RCC 7860 (cell line): Measurements from ENCODE around the gene KIAA1217.
A peak's percentile ranks its signal among the peaks of the same experiment; 100 is the strongest.

Experiments used
- DNase-seq: peaks from one replicate; pipeline ENCODE4 v3.0.0-alpha.2; 2015; ENCODE audit warnings: low spot score
- FAIRE-seq: peaks from 2 replicates; lab custom pipeline; 2012; peaks lifted over from hg19 to GRCh38; lab: Jason Lieb, UNC

Gene KIAA1217

DNA sequence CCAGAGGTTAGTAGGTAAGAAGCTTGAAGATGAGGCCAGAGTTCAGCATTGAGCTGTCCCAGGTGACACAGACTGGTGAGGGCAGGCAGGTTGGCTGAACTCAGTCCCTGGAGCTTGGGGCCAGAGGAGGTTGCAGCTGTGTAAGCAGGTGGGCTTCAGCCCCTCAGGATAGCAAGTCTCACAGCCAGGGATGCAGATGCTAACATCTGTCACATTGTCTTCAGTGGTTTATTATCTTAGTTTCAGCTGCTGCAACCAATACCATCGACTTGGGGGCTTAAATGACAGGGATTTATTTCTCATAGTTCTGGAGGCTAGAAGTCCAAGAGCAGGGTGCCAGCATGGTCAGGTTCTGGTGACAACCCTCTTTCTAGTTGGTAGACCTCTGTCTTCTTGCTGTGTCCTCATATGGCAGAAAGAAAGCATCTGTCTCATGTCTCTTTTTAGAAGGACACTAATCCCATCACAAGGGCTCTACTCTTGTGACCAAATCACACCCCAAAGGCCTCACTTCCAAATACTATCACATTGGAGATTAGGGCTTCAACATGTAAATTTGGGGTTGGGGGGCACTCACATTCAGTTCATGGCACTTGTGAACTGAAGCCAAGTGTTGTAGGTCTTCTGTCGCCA is 146.2 kb downstream of the KIAA1217 start:
- DNase-seq (no peak), FAIRE-seq (no peak)

DNA sequence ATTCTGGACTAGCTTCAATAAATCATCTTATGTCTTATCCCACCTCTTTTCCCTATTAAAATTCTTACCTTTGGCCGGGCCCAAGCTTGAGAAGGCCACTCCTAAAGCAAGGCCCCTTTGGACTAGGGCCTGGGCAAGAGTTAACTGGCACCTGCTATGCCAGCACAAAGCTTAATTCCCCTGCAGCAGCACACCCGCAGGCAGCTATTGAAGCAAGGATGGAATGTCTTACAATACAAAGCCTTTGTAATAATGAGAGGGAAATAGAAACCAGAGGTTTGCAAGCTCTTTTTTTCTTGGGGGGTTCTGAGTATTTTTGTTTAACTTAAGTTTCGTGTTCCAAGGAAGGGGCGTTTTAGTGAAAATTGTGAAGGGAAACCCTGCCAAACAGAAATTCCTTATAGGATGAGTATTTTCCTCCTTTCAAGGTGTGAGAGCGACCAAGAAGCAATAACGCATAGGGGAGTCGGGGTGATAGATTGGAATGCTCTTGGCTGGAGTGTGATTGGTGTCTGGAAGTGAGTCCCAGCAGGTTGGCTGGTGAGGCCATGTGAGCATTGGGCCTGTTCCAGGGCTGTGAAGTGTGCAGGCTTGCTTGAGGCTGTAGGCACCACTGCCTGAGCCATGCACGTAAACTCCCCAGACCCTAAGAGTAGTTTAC is 148.5 kb downstream of the KIAA1217 start:
- DNase-seq (no peak), FAIRE-seq (no peak)

DNA sequence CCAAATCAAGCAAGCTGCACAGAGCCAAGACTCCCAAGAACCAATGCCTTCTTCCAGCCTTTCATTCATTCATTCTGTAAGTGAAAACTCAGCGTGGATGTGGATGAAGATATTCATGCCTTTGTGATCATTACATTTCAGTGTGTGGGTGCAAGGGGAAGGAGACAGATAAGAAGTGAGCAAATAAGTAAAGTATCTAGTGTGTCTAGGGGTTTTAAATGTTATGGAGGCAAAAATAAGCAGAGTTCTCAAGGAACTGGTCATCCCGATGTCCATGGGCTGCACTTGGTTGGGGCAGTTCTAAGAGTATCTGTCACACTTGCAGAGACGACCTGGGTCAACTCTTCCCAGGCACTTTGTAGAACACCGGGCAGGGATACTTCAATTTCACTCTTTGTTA is 149.1 kb downstream of the KIAA1217 start:
- FAIRE-seq (no peak), DNase-seq (no peak)

DNA sequence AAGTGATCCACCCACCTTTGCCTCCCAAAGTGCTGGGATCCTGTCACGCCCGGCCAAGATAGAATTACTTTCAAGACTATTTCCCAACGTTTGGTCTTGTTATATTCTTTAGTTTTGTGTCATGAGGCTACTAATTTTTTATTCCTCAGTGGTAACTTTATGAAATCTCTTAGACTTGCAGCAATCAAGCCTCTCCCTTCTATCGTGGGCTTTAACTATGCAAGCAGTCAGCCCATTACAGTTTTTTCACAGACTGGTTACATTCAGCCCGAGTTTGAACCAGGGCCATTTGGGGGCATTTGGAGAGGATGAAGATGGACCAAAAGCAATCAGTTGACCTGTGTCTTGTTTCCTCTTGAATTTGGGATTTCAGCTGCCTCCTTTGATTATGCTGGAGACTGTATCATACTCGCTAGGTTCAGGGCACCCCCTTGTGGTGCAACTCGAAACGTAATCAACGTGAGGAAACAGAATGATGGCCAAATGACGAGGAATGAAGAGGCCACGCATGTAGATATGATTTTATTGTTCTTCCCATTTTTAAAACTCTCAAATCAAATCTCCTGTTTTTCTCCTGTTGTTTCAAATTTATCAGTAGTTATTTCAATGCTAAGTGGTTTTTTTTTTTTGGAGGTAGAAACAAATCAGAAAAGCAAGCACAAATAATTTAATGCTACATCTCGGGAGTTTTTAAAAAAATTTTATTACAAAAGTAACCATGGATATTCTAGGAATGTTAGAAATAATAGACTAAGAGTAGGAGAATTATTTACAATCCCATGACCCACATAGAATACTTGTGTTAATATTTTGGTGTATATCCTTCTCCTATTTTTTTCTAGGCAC is 151.6 kb downstream of the KIAA1217 start:
- DNase-seq = peak; percentile 47
- peak; percentile 67 for FAIRE-seq

DNA sequence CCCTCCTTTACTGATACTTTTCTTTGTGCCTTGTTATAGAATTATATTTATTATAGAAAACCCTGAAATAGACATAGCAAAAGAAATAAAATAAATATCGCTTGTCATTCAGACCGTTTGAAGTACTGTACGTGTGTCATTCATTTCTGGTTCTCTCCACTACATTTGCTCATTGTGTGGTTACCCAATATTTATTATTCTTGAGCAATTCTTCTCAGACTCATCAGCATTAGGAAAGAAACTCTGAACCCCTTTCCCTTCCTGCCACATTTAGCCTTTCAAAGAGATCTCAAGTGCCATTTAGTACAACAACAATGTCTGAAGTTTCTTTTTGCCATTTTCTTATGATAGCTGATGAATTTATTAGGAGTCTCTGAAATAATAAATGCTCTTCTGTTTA is 154.1 kb downstream of the KIAA1217 start:
- DNase-seq = no peak
- no peak for FAIRE-seq

DNA sequence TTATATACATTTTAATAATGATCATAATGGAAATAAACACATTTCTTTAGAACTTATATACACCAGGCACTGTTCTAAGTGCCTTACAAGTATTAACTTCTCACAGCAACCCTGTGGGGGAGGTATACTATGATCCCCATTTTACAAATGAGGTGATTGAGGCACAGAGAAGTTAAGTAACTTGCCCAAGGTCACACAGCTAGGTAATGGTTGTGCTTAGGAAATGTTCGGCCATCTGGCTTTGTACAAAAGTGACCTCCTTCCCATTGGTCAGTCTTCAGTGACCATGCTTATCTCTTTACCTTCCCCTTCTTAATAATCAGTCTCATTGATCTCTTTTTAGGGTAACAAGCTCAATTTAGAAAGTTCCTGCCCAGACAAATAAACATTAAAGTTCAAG is 158.8 kb downstream of the KIAA1217 start:
- FAIRE-seq (no peak), DNase-seq (no peak)

DNA sequence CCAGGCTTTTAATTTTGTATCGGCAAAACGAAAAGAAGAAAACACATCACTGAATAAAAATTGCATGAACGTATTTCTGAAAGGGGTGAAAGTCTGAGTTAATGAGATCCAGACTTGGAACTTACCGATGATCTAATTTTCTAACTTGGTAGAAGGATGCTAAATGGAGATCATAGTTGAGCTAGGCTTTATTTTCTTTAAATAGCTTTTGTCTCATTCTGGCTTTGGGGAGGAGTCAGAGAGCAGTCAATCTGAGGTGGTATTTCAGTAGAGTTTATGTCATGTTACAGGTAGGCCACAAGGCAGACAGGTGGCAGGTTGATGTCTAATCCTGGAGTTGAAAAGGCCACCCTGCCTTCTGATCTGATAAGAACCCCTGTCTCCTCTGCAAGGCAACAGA is 161.9 kb downstream of the KIAA1217 start:
- no peak for DNase-seq
- no peak for FAIRE-seq

DNA sequence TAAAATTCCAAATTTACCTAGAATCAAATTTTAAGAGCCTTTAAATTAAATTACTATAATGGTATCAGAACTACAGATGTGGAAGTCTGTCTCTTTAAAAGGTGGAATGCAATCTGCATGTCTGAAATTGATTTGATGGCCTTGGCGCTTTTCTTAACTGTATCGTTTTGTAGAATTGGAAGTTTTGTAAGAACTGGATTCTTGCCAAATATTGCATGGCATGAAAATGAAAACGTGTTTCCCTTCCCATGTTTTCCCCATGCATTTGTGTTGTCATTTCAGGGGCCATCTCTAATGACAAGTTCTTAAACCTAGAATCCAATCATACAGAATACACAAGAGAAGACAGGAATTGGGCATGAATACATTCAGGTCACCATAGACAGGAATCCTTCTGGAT is 162.5 kb downstream of the KIAA1217 start:
- FAIRE-seq (no peak), DNase-seq (no peak)

DNA sequence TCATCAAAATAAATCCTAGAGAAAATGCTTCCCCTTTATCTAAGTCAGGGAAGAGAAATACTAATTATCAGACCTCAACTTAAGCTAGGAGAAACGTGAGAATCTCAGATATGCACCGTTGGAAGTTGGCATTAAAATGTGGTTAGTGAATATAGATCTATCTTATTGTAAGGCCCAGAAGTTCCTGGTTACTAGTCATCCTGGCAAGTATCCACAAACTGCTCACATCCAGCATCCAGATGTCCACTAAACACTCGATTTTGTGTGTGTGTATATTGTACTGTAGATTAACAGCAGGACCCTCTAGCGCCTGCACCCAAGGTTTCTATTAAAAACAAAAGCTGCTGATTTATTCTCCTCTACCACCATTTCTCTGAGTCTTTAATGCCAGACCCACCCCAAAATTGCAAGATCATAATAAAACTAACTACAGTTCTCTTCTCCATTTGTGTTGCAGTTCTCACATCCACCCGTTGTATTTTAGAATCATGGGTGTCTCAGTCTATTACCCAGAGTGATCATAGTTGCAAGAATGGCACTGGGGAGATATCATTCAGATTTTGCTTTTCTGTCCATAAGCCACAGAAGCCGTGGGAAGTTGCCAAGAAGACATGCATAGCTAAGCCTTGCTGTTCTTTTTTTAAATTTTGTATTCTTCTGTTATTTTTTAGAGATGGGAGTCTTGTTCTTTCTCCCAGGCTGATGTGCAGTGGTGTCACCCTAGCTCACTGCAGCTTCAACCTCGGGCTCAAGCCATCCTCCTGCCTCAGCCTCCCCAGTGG is 165.4 kb downstream of the KIAA1217 start:
- no peak for DNase-seq
- FAIRE-seq = no peak

DNA sequence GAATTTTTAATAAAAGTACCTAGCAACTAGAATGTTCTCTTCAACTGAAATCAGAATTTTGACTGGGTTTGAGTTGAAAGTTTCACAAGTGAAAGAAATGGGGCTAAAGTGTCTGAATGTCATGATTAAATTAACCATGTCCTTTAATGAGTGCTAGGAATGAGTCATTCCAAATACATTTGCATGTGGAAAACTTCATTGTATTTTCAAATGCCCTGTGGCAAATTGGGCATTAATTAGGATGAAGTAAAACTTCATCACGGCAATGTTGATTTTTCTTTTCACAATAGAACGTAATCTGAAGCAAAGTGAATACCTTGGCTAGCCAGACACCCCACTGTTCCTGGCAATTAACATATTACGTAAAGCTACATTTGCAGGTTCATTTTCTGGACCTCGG is 166.6 kb downstream of the KIAA1217 start:
- DNase-seq = no peak

DNA sequence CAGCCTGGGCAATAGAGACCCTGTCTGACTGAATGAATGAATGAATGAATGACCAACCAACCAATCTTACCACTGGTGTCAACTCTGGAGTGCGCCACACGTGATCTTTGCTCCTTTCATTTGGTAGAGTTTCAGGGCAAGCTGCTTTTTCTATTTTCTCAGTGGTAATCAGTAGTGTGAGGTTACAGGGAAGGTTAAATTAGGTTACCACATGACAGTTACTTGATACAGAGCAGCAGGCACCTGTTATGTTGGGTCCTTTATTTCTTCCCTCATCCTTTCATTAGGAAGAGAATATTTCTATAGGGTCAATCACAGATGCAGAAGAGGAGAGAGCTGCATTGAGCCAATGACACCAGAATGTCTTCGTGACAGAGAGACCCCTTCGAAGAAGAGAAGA is 167.8 kb downstream of the KIAA1217 start:
- DNase-seq = no peak
- no peak for FAIRE-seq

More for the DNA sequence above, 166.6 kb downstream of the KIAA1217 start:
- FAIRE-seq = no peak

DNA sequence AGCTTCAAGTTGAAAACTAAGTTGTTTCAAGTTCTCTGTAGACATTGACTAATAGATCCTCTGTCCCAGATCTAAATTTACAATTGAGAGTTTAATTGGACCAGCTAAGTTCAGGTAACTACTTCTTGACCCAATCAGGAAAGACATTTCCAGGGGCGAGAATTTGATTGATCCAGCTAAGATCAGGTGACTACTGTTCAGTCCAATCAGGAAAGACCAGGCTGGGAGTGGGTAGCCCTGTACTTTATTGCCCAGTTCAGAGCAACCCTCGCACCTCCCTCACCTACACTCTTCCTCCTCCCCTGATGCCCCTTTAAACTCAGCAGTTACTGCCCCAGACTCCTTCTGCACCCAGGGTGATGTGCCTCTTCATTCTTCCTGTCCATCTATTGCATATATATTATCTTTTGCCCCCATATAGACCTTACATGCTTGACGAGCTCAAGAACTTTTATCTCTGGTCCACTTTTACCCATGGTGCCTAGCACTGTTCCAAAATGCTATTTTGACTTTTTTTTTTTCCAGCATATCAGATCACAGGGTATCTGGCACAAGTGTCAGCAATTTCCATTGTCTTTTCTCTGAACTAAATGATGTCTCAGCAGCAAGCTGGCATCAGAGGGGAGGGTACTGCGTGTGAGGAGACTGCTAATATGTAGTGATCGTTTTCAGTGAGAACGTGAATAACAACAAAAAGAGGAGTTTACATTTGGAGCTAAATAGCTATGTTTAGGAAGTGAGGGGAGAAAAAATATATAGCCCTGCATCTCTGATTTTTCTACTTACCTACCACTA is 169.4 kb downstream of the KIAA1217 start:
- DNase-seq (no peak), FAIRE-seq (no peak)

DNA sequence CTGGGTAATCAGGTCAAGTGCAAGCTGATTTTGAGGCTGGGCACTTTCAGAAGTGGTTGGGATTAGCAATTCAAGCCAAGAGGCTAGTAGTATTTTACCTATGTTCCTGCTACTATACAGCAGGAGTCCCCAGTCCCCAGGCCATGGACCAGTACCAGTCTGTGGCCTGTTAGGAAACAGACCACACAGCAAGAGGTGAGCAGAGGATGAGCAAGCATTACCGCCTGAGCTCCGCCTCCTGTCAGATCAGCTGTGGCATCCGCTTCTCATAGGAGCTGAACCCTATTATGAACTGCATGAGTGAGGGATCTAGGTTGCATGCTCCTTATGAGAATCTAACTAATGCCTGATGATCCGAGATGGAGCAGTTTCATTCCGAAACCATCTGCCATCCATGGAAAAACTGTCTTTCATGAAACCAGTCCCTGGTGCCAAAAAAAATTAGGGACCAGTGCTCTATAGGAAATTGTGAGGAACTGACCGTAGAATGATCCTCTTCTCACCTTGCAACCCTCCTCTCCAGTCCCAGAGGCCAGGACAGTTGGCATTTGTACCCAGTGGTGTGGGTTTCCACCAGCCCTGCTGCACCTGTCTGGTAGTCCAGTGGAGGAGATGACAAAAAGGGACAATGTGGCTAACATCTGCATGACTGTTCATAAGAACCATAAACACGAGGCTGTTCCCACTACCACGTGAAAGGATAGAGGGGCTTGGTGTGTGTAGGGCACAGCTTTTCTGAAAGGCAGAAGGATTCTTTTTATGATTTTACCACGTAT is 172.5 kb downstream of the KIAA1217 start:
- no peak for FAIRE-seq
- DNase-seq = no peak

DNA sequence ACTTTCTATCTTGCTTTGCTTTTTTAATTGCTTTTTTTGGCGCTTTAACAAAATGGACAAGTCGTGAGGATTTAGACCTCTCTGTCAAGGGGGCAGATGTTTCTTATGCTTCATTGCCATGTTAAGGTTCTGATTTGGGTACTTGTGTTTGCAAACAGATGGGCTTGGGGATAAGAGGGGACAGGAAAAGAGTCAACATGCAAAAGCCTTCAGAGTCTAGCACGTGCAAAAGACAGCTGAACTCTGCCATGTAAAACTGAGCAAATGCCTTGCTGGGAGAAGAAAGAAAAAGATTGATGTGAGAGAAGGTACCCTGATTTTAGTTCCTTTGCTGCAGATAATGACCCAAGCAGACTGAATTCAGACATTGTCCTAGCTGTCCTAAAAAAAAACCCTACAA is 173.1 kb downstream of the KIAA1217 start:
- FAIRE-seq (no peak), DNase-seq (no peak)

DNA sequence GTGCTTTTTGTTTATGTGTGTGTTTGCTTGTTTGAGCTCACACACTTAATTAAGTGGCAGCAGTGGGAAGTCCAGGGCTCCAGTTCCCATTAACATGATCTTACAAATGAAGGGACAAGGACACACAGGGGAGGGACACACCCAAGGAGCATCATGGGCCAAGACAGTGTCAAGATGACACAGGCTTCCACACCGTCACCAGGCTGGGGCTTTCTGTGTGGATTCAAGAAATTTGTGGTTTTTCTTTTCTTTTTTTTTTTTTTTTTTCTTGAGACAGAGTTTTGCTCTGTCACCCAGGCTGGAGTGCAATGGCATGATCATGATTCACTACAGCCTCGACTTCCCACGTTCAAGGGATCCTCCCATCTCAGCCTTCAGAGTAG is 173.6 kb downstream of the KIAA1217 start:
- DNase-seq (peak; percentile 10), FAIRE-seq (no peak)

DNA sequence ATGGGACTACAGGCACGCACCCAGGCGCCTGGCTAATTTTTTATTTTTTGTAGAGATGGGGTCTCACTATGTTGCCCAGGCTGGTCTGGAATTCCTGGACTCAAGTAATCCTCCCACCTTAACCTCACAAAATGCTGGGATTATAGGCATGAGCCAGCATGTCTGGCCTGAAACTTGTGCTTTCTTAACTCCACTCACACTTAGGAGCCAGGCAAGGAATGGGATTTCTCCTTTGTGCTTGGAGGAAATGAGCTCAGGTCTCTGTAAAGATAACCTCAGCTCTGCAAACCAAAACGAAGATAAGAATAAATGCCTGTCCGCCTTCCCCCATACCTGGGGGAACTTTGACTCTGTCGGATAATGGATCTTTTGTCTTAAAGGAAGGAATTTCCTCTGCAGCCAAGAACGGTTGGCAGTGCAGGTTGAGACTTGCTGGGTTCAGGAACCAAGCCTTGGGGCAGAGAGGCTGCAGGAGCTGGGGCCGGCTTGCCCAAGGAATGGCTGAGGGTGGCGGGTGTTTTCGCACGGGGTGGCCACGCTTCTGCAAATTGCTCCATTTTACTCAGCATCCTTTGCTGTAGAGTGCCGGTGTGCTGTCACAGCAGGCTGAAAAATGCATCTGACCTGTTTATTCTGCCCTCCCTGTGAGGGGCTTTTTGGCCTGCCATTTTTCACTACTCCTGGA is 174.2 kb downstream of the KIAA1217 start:
- DNase-seq (no peak), FAIRE-seq (no peak)

DNA sequence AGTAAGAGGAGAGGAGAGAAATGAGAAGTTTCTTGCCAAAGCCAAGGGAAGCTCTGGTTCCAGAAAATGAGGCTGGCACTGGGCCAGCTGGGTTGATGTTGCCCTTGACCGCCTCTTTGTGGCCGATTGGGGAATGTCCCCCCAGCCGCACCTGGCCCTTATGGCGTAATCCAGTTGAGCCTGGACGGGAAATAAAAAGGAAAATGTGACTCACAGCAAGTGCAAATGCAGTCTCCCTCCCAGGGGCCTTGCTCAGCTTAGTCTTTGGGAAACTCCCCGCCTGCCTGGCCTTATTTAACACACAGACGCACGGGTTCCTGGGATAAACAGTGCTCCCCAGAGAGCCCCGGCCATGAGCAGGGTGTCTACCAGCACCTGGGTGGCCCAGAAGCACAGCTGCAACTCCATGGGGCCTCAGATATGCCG is 174.8 kb downstream of the KIAA1217 start:
- FAIRE-seq (peak; percentile 91), DNase-seq (peak; percentile 93)

DNA sequence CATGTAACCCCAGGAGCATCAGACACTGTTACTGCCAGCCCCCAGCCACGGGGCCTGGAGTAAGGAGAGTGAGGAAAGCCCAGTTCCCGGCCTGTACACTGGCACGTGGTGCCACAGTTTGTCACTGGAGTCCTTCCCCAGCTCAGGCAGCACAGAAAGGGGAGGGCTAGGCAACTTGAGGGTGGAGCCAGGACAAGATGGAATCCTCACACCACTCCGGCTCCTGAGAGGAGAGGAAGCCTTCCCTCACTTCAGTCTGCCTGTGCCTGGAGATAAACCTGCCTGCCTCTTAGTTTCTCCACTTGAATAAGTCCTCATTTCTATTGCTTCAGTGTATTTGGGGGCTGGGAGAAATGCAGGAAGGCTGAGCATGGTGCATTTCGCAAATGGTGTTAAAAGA is 176.0 kb downstream of the KIAA1217 start:
- FAIRE-seq (no peak), DNase-seq (no peak)

DNA sequence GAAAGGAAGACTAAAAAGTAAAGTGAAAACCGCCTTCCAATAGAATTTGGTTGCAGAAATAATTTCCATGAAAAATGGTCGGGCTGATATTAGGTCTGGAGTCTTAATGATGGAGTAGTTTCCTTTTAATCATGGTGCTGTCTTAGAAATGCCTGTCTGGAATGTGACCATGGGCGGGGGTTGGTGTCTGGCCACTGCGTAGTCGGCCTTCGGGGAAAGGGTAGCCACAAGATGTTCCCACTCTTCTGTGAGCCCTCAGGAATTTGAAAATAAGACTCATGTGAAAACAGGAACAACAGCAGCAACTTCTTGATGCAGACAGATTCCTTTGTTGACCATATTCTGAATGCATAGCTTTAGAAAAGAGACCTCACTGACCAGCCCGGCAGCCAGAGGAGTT is 176.8 kb downstream of the KIAA1217 start:
- FAIRE-seq (no peak), DNase-seq (no peak)
